Lower leg skin (tissue), 3 donors: ENCODE results near the gene SHISA6.

Experiments
- POLR2A ChIP-seq, 2 donors: fragments of 450-650 bp; IDR thresholded peaks; one replicate each; pipeline ENCODE4 v1.6.1; 2016 to 2017; ENCODE audit warnings: antibody characterized with exemption in 2 of 2, mild to moderate bottlenecking in 1 of 2, moderate library complexity in 1 of 2
- TF ChIP-seq, protein P1 (sequence below), 3 donors: fragments of 450-650 bp; IDR thresholded peaks; one replicate each; pipeline ENCODE4 v1.5.1; 2016; ENCODE audit warnings: antibody characterized with exemption in 3 of 3, mild to moderate bottlenecking in 3 of 3, moderate library complexity in 2 of 3

GRCh38 chr17:11554542-11554941 is 313.5 kb downstream of the SHISA6 start:
- TF ChIP-seq, protein P1, sequence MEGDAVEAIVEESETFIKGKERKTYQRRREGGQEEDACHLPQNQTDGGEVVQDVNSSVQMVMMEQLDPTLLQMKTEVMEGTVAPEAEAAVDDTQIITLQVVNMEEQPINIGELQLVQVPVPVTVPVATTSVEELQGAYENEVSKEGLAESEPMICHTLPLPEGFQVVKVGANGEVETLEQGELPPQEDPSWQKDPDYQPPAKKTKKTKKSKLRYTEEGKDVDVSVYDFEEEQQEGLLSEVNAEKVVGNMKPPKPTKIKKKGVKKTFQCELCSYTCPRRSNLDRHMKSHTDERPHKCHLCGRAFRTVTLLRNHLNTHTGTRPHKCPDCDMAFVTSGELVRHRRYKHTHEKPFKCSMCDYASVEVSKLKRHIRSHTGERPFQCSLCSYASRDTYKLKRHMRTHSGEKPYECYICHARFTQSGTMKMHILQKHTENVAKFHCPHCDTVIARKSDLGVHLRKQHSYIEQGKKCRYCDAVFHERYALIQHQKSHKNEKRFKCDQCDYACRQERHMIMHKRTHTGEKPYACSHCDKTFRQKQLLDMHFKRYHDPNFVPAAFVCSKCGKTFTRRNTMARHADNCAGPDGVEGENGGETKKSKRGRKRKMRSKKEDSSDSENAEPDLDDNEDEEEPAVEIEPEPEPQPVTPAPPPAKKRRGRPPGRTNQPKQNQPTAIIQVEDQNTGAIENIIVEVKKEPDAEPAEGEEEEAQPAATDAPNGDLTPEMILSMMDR (IDR thresholded peaks at IDR 0.05) = no peak
- no peak for TF ChIP-seq POLR2A (IDR thresholded peaks at IDR 0.05)
